Ascending aorta (tissue), 2 donors: ENCODE results near the gene KCNMA1. TPM values are rescaled to one million over a fixed set of nuclear protein-coding genes. Genes with fewer than 3 reads are reported as not detected.

Source experiments
- DNase-seq, 2 donors: peaks; one replicate each; pipeline ENCODE4 v3.0.0-alpha.2; 2019; ENCODE audit warnings: low spot score in 2 of 2
- H3K27ac ChIP-seq, 2 donors: fragments of 200-600 bp; sonication (generic); one replicate each; pipeline ENCODE4 v1.5.1; 2016 to 2017; ENCODE audit warnings: mild to moderate bottlenecking in 1 of 2
- H3K27me3 ChIP-seq: fragments of 200-600 bp; sonication (generic); one replicate; pipeline ENCODE4 v1.5.1; 2017
- H3K36me3 ChIP-seq, 2 donors: fragments of 200-600 bp; sonication (generic); one replicate each; pipeline ENCODE4 v1.5.1; 2016
- H3K4me1 ChIP-seq, 2 donors: fragments of 200-600 bp; sonication (generic); one replicate each; pipeline ENCODE4 v1.5.1; 2016 to 2017; ENCODE audit warnings: mild to moderate bottlenecking in 1 of 2
- H3K4me3 ChIP-seq, 2 donors: fragments of 200-600 bp; sonication (generic); one replicate each; pipeline ENCODE4 v1.5.1; 2016 to 2017; ENCODE audit warnings: mild to moderate bottlenecking in 1 of 2
- H3K9me3 ChIP-seq, 2 donors: fragments of 200-600 bp; sonication (generic); one replicate each; pipeline ENCODE4 v1.5.1; 2016
- intact Hi-C: fragments of 100-400 bp; cut with DNase I; formaldehyde crosslinking; loops from one replicate; pipeline ENCODE4 v1.15.1; 2023
- total RNA-seq: library from RNA; depleted of rRNA; stranded (reverse); fragments of >200 nt; gene quantifications from one replicate; pipeline ENCODE4 v1.1.0, GENCODE V29; 2016
- TF ChIP-seq, protein P1 (sequence below), 3 experiments: fragments of 200-600 bp in 2 of 3; fragments of 450-650 bp in 1 of 3; sonication (generic) in 2 of 3; IDR thresholded peaks; one replicate each; pipeline ENCODE4 v1.5.1; 2016 to 2019; ENCODE audit warnings: antibody characterized with exemption in 3 of 3, mild to moderate bottlenecking in 1 of 3, moderate library complexity in 1 of 3

The KCNMA1 gene
- total RNA-seq, 1 donor from 2014 or later: 28.6 TPM

DNA sequence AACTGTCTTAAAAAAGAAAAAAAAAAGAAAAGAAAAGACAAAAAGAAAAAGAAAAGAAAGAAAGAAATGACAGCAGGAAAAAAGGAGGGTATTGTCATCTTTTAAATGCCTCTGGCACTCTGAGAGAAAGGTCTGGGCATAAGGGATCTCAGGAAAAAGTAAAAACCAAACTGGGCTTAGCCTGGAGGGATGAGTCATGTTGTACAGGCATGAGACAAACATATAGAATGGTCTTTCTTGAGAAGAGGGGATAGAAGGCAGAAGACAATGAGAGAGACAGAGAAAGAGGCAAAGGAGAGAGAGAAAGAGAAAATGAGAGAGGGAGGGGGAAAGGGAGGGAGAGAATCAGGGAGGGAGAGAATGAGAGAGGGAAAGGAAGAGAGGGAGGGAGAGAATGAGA is 32.3 kb upstream of the KCNMA1 start:
- H3K4me3 ChIP-seq: no peak overlapping the region
- no peaks in the 10 kb centered on the region for H3K36me3 ChIP-seq
- no peak for DNase-seq
- no peak overlapping the region for H3K27ac ChIP-seq
- H3K4me1 ChIP-seq: no peaks in the 10 kb centered on the region
- intact Hi-C loops: no loop called here
- H3K27me3 ChIP-seq: no peaks in the 10 kb centered on the region
- TF ChIP-seq, protein P1, sequence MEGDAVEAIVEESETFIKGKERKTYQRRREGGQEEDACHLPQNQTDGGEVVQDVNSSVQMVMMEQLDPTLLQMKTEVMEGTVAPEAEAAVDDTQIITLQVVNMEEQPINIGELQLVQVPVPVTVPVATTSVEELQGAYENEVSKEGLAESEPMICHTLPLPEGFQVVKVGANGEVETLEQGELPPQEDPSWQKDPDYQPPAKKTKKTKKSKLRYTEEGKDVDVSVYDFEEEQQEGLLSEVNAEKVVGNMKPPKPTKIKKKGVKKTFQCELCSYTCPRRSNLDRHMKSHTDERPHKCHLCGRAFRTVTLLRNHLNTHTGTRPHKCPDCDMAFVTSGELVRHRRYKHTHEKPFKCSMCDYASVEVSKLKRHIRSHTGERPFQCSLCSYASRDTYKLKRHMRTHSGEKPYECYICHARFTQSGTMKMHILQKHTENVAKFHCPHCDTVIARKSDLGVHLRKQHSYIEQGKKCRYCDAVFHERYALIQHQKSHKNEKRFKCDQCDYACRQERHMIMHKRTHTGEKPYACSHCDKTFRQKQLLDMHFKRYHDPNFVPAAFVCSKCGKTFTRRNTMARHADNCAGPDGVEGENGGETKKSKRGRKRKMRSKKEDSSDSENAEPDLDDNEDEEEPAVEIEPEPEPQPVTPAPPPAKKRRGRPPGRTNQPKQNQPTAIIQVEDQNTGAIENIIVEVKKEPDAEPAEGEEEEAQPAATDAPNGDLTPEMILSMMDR (IDR thresholded peaks at IDR 0.05): no peak
- H3K9me3 ChIP-seq: no peaks in the 10 kb centered on the region

- intact Hi-C loops: no loop called here
Measured at GRCh38 chr10:77667426-77668324, 30.1 kb upstream of the KCNMA1 start.

GRCh38 chr10:77666821-77667220 is 29.2 kb upstream of the KCNMA1 start:
- Histone ChIP-seq H3K9me3 (no peaks in the 10 kb centered on the region), H3K27me3 (no peaks in the 10 kb centered on the region), H3K36me3 (no peaks in the 10 kb centered on the region), H3K27ac (no peak overlapping the region), H3K4me3 (no peak overlapping the region), H3K4me1 (no peaks in the 10 kb centered on the region)
- DNase-seq: no peak
- TF ChIP-seq, protein P1 (IDR thresholded peaks at IDR 0.05): no peak
- intact Hi-C loops: no loop called here

More at GRCh38 chr10:77667426-77668324, 30.1 kb upstream of the KCNMA1 start:
- Histone ChIP-seq H3K36me3 (no peaks in the 10 kb centered on the region), H3K4me3 (no peak overlapping the region), H3K4me1 (no peaks in the 10 kb centered on the region), H3K9me3 (no peaks in the 10 kb centered on the region), H3K27ac (no peak overlapping the region), H3K27me3 (no peaks in the 10 kb centered on the region)
- TF ChIP-seq, protein P1 (IDR thresholded peaks at IDR 0.05): no peak
- no peak for DNase-seq

DNA sequence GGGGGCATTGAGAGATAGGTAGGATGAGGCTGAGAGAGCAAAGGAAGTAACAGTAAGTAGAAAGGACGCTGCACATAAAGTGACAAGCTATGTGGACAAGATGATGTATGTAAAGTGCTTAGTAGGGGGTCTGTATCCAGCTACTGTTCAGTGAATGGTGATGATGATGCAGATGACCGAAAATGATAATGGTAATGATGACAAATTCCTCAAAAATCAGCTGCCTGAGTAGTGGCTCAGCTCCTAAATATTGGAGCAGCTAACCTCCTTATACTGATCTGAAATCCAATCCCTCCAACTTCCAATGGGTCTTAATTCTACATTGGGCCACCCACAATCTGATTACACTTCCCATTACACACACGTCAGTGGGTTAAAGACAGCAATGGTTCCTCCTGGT is 27.1 kb upstream of the KCNMA1 start:
- DNase-seq: no peak
- H3K36me3 ChIP-seq: no peaks in the 10 kb centered on the region
- TF ChIP-seq, protein P1 (IDR thresholded peaks at IDR 0.05): no peak
- H3K4me1 ChIP-seq: no peaks in the 10 kb centered on the region
- H3K4me3 ChIP-seq: no peak overlapping the region
- no peaks in the 10 kb centered on the region for H3K9me3 ChIP-seq
- H3K27me3 ChIP-seq: no peaks in the 10 kb centered on the region
- intact Hi-C loops: no loop called here
- no peak overlapping the region for H3K27ac ChIP-seq

- Histone ChIP-seq H3K4me3 (no peak overlapping the region), H3K36me3 (no peaks in the 10 kb centered on the region), H3K27ac (no peak overlapping the region), H3K4me1 (no peaks in the 10 kb centered on the region), H3K9me3 (peaks cover 1 to 3% of the 10 kb centered on the region in 2 donors), H3K27me3 (no peaks in the 10 kb centered on the region)
- TF ChIP-seq, protein P1 (IDR thresholded peaks at IDR 0.05): no peak
- intact Hi-C loops: no loop called here
- DNase-seq: no peak
Measured at GRCh38 chr10:77664008-77664407, 26.4 kb upstream of the KCNMA1 start.
